Non-pigmented ciliary epithelial cell (primary cell): ENCODE measurements around the gene TPD52L1.

Source experiments
- DNase-seq: peaks from one replicate; pipeline ENCODE4 v3.0.0-alpha.2; 2010; ENCODE audit warnings: low read depth

Gene TPD52L1

DNA sequence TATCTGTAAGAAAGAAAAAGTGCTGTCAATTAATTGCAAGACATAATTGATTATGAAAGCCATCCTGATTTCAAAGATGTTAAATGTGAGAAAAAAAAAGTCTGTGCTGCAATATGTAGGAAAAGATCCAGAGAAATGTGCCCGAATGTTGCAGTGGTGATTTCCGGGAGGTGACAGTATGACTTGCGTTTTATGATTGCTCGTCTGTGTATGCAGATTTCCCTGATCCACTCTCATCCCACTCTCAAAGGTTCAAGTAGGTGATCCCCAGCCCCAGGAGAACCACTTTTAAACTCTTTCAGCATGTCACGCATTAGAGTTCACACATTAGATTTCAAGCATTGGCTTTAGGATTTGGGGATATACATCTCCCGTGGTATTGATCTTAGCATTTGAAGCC, 57.8 kb downstream of the TPD52L1 start:
- DNase-seq, result no peak

DNA sequence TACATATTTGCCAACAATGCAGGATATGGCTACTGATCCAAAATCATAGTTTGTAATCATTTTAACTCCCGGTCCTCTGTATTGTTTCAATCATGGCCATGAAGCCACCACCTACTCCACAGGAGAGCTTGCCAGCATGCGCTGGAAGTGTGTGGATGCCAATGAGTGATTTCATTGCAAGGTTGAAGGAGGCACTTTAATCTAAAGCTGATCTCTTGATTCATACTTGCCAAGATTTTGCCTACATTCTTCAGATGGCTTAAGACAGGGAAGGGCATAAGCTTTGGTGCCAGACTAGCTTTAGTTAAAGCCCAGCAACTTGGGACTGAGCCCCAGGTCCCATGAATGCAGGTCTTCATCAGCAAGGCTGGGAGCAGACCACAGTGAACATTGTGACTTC, 58.8 kb downstream of the TPD52L1 start:
- DNase-seq, result no peak

DNA sequence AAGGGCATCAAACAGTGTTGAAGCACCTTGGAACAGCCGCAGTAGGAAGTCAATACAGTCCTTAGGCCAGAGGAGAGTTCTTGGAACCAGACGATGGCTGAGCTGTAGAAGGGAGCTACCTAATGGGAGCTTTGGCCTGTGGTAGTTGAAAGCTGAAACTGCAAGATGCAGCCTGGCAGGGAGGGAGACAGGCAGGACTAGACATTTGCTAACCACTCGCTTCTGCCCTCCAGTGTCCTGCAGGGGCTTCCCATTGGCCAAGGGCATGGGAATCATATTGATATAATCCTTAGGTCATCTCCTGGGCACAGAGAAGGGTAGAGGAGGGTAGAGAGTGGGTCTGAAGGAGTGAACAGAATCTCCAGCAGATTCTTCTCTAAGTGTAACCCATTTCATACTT, 60.4 kb downstream of the TPD52L1 start:
- DNase-seq, result no peak

DNA sequence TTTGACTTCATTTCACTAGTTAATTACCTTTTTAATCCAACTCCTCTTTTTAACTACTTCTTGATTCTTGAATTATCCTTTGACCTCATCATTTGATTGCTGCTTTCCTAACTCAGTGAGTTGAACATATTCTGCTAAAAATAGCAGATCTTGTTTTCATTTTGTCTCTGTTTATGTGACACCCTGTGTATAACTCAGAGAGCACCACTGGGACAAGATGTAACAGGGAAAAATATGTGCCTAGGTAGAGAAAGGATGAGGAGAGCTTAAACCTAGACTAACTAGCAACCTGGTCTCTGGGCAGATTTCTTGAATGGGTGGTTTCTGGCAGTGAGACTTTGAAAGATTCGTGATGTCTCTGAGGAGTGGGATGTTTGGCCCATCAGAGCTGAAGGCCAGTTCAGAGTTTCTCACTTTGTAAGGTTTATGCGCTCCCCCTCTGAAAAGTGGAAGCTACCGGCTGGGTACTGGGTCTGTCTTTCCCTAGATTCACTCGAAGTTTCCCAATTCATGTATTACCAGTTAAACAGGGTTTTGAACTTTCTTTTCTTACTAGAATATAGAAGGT, 61.8 kb downstream of the TPD52L1 start:
- DNase-seq, result no peak

DNA sequence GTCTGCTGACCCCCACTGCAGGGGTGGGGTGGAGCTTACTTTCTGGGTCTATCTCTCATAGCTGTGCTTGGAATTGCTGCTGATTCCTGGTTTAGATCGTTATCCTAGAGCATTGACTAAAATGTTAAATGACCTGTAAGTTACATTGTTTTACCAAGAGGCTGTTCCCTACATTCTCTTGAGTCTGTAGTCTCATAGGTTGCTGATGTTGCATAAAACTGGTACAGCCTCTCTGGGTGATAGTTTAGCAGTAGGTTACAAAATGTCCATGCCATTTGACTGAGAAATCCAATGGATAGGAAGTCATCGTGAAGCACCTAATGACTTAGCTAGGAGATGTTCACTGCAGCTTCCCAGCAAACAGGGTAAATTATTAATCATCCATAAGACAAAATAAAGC, 62.4 kb downstream of the TPD52L1 start:
- no peak for DNase-seq

DNA sequence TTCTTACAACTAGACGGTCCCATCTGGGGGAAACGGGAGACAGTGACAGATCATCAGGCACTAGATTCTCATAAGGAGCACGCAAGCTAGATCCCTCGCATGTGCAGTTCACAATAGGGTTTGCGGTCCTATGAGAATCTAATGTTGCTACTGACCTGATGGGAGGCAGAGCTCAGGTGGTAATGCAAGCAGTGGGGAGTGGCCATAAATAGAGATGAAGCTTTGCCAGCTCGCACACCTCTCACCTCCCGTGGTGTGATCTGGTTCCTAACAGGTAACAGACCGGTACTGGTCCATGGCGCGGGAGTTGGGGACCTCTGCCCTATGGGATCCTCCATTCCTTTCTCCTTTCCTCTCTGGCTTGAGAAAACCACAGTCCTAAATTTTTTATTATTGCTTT, 63.8 kb downstream of the TPD52L1 start:
- no peak for DNase-seq

DNA sequence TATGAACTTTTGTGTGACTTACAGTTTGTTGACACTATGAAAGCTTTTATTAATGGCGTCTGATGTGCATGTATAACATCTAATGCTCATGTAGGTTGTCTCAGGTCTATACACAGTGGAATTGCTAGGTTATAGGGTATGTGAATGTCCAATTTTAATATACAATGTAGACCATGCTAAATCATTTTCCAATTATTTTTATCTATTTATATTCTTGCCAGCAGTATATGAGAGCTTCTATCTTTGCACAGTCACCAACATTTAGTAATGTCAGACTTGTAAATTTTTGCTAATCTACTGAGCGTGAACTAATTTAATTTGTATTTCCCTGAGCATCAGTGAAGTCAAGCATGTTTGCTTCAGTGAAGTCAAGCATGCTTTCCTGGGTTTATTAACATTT, 64.4 kb downstream of the TPD52L1 start:
- DNase-seq, result no peak

DNA sequence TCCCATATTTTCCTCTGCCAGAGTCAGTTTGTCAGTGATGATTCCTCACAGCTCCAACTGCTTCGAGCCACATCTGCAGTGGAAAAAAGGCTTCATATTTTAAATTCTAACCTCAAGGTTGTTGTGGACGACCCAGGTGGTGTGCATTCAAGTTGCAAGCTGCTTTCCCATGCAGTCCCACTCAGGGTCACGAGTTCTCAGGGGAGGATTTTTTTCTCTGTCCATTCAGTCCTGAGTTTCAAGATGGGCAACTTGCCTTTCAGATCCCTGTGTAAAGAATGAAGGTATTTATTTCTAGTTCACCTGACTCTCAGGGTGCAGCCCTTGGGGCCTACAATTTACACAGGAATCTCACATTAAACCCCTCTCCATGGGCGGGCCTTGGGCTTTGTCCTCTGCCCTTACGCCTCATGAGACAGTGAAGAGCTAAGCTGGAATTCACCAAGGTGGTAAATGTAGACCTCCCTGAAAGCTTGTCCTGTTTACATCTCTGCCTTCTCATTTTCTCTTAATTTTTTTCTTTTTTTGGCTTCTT, 65.9 kb downstream of the TPD52L1 start:
- DNase-seq, result no peak

DNA sequence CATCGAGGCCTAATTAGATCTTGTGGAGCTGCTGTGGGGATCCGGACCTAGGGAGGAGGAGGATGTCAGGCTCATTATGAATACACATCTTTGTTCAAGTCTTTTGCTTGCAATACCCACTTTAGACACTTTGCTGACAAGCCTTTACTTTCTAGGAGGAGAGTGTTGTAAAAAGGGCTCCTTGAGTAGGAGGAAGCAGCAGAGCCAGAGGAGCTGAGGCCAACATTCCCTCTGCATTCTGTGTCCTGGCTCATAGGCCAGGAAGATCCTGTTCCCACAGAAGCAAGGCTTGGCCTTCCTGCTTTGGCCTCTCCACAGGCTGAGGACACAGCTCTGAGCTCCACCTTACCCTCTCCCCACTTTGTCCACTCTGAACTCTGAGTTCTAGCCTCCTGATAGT, 67.1 kb downstream of the TPD52L1 start:
- DNase-seq, result no peak

DNA sequence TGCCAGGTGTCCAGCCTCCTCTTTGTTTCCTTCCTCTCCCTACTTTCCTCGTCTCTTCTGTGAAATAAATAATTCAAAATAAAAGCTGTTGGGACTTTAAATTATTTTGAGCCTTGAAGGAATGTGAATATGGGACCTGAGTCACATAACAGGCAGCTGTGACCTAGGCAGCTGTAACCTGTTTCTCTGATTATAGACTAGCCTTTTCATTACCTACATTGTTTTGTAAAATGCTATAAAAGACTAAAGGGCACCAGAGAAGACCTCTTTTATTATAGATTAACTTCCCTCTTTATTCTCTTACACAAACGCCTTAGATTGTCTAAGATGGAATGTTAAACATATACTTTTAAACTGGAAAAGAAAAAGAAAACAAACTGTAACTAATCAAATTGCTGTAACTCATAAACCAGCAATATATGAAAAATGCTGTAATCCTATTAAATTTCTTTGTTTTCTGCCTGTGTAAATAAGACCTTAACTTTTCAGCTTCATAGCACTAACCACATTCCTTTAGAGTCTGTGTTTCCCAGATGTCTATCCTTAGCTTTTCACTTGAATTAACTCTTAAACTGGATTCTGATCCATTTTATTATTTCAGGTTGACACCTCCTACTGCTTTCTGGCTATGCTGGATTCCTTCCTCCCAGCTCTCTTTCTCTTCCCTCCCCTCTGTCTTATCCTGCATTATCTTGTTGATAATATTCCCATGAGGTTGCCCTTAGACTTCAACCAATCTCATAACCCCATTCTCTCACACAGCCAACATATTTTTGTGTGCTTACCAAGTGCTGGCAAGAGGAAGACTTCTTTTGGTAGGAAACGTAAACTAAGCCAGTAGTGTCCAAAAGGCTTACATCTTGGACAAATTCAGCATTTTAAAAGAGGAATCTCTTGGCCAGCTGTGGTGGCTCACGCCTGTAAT, 69.2 kb downstream of the TPD52L1 start:
- no peak for DNase-seq

DNA sequence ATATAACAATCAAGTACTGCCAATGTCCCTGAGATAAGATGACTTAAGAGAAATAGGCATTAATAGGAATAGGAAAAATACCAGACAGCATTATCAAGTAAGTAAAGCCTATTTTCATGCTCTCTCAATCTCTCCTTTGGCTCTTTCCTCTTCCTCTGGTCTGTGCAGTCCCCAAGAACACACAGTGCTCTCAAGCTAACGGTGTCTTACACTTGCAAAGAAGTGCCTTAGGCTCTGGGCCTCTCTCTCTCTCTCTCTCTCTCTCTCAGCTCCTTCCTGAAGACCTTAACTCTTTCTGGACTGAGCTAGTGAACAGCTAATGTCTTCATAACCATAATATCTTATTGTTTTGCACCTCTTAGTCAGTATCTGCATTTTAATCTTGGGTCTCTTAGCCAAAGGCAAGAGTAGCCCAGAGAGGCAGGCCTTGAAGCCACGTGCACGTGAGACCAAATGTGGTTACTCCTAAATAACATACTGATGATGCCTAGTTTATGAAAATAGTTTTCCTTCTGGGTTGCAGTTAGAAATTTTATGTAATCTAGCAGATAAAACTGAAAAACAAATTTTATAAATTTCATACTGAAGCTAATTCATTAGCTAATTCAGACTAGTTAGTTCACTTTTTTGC, 70.8 kb downstream of the TPD52L1 start:
- DNase-seq, result no peak

DNA sequence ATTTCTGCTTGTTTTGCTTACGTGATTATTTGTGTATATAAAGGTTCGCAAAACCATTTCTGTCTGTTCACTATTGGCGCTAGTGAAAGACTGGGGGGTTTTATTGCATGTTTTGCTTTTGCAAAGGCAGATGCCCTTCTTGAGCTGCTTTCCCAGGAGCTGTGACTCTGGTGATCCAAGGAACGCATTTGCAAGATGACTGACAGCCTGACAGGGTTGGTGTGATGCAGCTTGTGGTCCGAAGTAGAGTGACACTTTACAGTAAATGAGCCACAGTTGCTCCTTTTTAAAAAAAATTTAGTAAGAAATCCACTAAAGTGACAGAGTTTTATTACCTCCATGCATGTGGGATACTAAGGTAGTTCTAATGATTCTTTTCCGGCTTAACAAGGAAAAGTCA, 73.7 kb downstream of the TPD52L1 start:
- no peak for DNase-seq

DNA sequence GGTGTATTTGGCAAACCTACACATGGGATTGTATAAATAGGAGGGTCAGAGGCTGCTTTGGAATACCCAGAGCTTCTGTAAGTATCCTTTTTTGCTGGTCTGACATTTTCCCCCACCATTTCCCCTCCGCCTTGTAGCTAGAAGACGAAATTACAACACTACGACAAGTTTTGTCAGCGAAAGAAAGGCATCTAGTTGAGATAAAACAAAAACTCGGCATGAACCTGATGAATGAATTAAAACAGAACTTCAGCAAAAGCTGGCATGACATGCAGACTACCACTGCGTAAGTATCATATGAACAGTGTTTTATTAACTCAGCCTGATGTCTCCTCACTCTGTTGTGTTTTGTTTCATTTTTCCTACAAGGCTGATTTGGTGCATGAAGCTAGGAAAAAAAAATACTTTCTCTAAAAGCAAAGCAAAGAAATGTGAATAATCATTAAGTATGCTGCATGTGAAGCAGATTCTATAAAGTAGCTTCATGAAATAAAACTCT, 75.5 kb downstream of the TPD52L1 start:
- DNase-seq, result no peak

DNA sequence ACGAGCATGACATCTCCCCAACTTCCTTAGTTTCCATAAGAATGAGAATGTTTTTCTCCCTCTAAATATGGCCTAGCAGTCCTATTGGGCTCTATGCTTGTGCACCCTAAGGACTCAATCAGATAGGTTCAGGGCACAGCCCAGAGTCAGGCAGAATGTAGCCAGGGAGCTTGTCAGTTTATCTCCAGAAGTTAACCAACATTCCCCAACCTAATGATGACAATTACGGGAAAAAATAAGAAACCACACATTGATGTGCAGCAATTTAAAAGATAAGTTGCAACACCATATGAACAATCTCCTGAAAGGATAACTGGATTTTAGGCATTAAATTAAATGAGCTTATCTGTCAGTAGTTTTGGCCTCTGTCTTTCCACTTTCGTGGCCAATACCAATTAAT, 77.1 kb downstream of the TPD52L1 start:
- no peak for DNase-seq

DNA sequence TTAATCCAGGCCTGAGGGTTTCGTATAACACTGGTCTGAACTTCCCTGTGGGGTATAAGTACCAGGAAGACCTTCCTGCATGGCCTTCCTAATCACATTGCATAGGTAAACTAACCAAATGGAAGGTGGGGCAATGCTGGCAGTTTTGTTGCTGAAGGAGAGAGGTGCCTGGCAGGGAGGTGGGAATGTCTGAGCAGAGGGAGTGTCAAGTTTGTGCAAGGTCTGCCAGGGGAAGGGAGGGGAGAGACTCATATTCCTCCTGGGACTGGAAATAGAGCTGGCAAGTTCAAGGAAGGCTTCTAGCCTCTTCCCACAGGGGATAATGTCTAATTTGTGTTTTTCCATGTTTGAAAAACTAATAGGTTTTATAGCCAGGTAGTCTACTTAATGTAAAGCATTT, 77.6 kb downstream of the TPD52L1 start:
- DNase-seq, result no peak

DNA sequence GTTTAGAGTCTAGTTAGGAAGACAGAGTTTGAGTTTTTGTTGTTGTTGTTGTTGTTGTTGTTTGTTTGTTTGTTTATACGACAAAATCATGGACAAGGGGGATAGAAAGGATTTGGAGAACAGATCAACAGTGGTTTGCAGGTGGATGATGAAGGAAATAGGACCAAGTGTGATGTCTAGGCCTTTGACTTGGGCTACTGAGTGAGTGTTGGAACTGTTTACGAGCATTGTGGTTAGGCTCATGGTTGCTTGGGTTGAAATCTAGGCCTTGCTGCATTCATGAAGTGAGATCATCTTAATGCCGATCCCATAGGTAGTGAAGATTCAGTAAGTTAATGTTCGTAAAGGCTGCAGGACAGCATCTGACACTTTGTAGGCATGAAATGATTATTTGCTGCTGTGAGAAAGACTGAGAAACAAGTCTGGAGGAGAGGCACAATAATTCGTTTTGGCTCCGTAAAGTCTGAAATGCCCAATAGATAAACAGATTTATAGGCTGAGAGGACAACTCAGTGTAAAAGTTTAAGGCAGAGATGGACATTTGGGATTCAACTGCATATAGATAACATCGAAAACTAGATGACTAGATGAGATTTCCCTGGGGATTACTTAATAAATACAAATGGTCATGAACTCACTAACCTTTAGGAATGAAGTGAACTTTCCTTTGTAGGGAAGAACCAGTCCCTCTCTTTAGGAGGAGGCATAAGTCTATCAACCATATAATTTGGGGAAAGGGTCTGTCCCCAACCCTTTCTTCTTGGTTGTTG, 78.2 kb downstream of the TPD52L1 start:
- no peak for DNase-seq

DNA sequence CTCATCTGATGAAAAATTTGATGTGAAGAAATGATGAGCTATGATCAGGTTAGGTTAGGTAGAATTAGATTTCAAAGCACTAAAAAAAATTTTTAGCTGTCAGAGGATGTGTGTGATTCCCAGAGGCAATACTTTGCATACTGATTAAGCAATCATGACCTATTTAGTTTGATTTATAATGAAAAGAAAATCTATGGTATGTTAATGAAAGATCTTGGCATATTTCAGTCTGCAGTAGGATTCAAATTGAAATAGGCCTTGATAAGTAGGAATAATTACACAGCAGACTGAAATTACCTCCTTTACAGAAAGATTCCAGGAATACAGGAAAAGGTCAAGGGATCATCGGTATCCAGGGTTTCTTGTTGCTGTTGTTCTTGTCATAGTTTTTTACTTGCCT, 78.9 kb downstream of the TPD52L1 start:
- no peak for DNase-seq

DNA sequence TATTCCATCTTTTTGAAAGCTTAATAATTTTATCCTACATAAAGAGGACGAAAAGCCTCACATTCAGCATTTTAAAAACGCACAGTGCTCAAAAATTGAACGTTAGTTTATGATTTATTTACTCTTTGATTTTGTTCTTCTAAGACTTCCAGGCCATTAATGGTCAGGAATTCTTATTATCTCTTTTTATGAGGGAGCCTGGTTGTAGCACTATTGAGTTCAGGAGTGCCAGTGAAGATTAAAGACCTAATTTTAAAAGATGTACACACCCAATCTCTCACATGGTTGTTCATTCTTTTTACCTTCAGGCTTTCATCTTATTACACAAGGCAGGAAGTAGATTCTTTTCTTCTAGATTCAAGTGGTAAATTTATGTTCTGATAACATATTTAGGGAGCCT, 79.6 kb downstream of the TPD52L1 start:
- DNase-seq, result no peak

DNA sequence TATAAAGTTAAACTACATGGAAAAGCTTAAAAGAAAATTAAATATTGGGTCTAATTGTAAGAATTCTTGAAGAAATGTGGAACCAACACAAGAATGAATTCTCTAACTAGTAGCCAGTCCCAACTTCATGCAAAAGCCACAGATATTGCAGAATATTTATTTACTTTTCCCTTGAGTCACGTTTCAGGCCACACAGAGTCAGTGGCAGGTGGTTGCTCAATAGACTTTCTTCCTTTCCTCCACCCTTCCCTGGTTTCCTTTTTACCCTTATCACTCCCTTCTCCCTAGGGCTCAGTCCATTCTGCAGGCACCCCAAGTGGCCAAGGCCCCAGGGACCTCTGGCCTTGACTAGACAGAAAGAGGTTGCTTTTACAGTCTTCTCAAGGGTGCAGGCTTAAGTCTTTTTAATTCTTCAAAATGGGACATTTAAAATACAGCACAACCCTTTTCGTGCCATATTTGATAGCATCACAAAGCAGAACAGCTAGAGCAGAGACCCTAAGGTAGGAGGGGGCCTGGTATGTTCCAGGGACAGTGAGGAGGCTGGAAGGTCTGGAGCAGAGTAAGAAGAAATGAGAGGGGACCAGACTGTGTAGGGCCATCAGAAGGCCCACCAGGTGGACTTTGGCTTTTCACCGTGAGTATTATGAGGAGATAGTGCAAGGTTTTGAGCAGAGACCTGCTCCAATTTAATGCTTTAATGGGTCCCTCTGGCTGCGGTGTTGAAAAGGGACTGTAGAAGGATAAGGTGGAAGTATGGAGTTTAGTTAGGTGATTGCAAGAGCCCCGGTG, 83.2 kb downstream of the TPD52L1 start:
- no peak for DNase-seq

DNA sequence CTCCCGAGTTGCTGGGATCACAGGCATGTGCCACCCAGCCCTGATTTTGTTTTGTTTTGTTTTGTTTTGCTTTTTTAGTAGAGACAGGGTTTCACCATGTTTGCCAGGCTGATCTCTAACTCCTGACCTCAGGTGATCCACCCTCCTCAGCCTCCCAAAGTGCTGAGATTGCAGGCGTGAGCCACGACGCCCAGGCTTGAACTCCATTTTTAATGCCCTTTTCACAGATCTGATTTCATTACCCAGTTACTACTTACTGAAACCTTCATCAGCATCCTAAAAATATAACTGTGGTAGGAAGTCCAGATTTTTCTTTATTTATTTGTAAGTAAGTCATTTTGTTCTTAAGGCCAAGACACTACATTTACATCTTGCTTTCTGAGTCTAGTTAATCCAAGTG, 84.2 kb downstream of the TPD52L1 start:
- no peak for DNase-seq

DNA sequence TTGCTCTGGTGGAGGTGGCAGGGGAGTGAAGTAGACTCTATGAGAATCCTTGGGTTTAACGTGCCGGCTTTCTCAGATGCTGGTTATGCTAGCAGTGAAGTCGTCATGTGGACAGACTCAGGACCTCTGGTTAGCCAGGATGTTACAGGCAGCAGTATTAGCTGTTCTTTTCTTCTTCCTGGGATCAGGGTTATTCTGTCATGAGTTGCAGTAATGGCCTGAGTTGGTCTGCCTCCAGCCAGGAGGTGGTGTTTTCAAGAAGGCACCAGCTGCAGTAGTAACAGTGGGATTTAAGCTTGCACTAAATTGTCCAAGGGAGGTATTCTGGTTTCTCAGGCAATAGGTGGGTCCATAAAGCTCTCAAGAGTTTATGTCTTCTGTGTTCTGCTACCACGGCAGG, 91.5 kb downstream of the TPD52L1 start:
- no peak for DNase-seq
